Activated CD8-positive, alpha-beta T cell treated with anti-CD3 and anti-CD28 coated beads, Interleukin-2, amount 10 ng/mL, durations not matched to agents 7 days and 5 days (primary cell): ENCODE measurements around the gene MTMR2. TPM values are rescaled to one million over a fixed set of nuclear protein-coding genes. Genes with fewer than 3 reads are reported as not detected.
A peak's percentile ranks its signal among the peaks of the same experiment; 100 is the strongest.

Source experiments
- ATAC-seq: fragments of 150-1000 bp; cut with Tn5 transposase; one replicate; pipeline ENCODE4 v1.10.0; 2021; ENCODE audit warnings: moderate library complexity
- CTCF ChIA-PET: fragments of 350-600 bp; sonication (Branson Sonifier 250); formaldehyde crosslinking; loops from one replicate; lab custom pipeline; 2021; ENCODE audit warnings: antibody characterized with exemption; lab: Charles Lee
- POLR2A ChIA-PET: fragments of 350-600 bp; sonication (Branson Sonifier 250); formaldehyde crosslinking; loops from one replicate; lab custom pipeline; 2021; ENCODE audit warnings: antibody characterized with exemption; lab: Charles Lee
- DNase-seq: peaks from one replicate; pipeline ENCODE4 v3.0.0-alpha.2; 2020
- H3K27ac Mint-ChIP-seq: one replicate; pipeline ENCODE4 v1.8.0; 2021; ENCODE audit warnings: mild to moderate bottlenecking, mixed read lengths
- H3K27me3 Mint-ChIP-seq: one replicate; pipeline ENCODE4 v1.8.0; 2021; ENCODE audit warnings: low read depth, mixed read lengths
- H3K36me3 Mint-ChIP-seq: one replicate; pipeline ENCODE4 v1.8.0; 2021; ENCODE audit warnings: low read depth, mixed read lengths
- H3K4me1 Mint-ChIP-seq: one replicate; pipeline ENCODE4 v1.8.0; 2021; ENCODE audit warnings: low read depth, mixed read lengths
- H3K4me3 Mint-ChIP-seq: one replicate; pipeline ENCODE4 v1.8.0; 2021; ENCODE audit warnings: mild to moderate bottlenecking, mixed read lengths
- H3K9me3 Mint-ChIP-seq: one replicate; pipeline ENCODE4 v1.8.0; 2022; ENCODE audit warnings: mixed read lengths; ENCODE audit not compliant: insufficient read depth
- total RNA-seq, 2 experiments: library from RNA; stranded (reverse); gene quantifications; one replicate each; pipeline ENCODE4 v1.2.3, GENCODE V29; 2021

MTMR2 gene
- total RNA-seq, 2 experiments from 2014 or later, result 27.9 to 29.5 TPM

GRCh38 chr11:95791709-95792033 is 132.2 kb downstream of the MTMR2 start:
- H3K9me3 Mint-ChIP-seq, result no peaks in the 10 kb centered on the region
- no peaks in the 10 kb centered on the region for H3K27me3 Mint-ChIP-seq
- H3K27ac Mint-ChIP-seq, result peak overlapping the region; percentile 100
- H3K4me1 Mint-ChIP-seq, result peaks cover 49% of the 10 kb centered on the region
- DNase-seq (no peak), ATAC-seq (no peak)
- ChIA-PET POLR2A (interaction anchor here (1.5 to 5.0 kb wide), 8 partner anchors 9 to 723 kb away, joined by 3 to 42 read pairs (median 20); partner anchors contain the start of genes CCDC82, ENDOD1, JRKL and MAML2), CTCF (interaction anchor here (0.8 to 5.8 kb wide), 10 partner anchors 8 to 639 kb away, joined by 3 to 64 read pairs (median 5); partner anchors contain the start of genes CCDC82, JRKL and MAML2)
- peak overlapping the region; percentile 99 for H3K4me3 Mint-ChIP-seq
- H3K36me3 Mint-ChIP-seq, result peaks cover 50% of the 10 kb centered on the region

- peaks cover 54% of the 10 kb centered on the region for H3K36me3 Mint-ChIP-seq
- peak; percentile 78 for DNase-seq
- H3K4me3 Mint-ChIP-seq, result peak overlapping the region; percentile 99
- peaks cover 51% of the 10 kb centered on the region for H3K4me1 Mint-ChIP-seq
- H3K27ac Mint-ChIP-seq, result peak overlapping the region; percentile 100
- ChIA-PET CTCF (interaction anchor here (0.7 to 5.8 kb wide), 15 partner anchors 9 to 818 kb away, joined by 3 to 64 read pairs (median 5); partner anchors contain the start of genes CCDC82, CWC15, JRKL and KDM4D), POLR2A (interaction anchor here (0.6 to 5.0 kb wide), 22 partner anchors 10 to 818 kb away, joined by 3 to 42 read pairs (median 5); partner anchors contain the start of genes CCDC82, CWC15, ENDOD1 and JRKL)
- no peak for ATAC-seq
- no peaks in the 10 kb centered on the region for H3K9me3 Mint-ChIP-seq
- no peaks in the 10 kb centered on the region for H3K27me3 Mint-ChIP-seq
These were observed 132.8 kb downstream of the MTMR2 start for GRCh38 chr11:95790933-95791708.

- no peaks in the 10 kb centered on the region for H3K9me3 Mint-ChIP-seq
- DNase-seq (peak; percentile 97), ATAC-seq (peak; percentile 69)
- no peaks in the 10 kb centered on the region for H3K27me3 Mint-ChIP-seq
- H3K4me1 Mint-ChIP-seq, result peaks cover 55% of the 10 kb centered on the region
- peaks cover 56% of the 10 kb centered on the region for H3K36me3 Mint-ChIP-seq
- peak within 1 kb of the TSS; percentile 100 for H3K27ac Mint-ChIP-seq
- POLR2A ChIA-PET, result interaction anchor here (0.5 to 5.0 kb wide), 37 partner anchors 10 to 817 kb away, joined by 3 to 42 read pairs (median 4); partner anchors contain the start of genes CCDC82, CWC15, ENDOD1 and JRKL
- CTCF ChIA-PET, result interaction anchor here (0.7 to 5.8 kb wide), 15 partner anchors 10 to 817 kb away, joined by 3 to 64 read pairs (median 6); partner anchors contain the start of genes CWC15, KDM4D, MAML2 and SESN3
- peak within 1 kb of the TSS; percentile 99 for H3K4me3 Mint-ChIP-seq
These were observed 133.6 kb downstream of the MTMR2 start, which contains the start of gene CEP57 for GRCh38 chr11:95790123-95790932. CEP57 (plus strand) TSS chr11:95790498; CDS start chr11:95790699, 201 bp downstream.

GRCh38 chr11:95789506-95790122 is 134.3 kb downstream of the MTMR2 start, which contains the start of gene FAM76B:
FAM76B (minus strand) TSS chr11:95789782; CDS start chr11:95789478, 304 bp downstream.
- H3K27ac Mint-ChIP-seq, result peak within 1 kb of the TSS; percentile 100
- H3K4me1 Mint-ChIP-seq, result peaks cover 58% of the 10 kb centered on the region
- POLR2A ChIA-PET, result interaction anchor here (0.5 to 5.0 kb wide), 31 partner anchors 10 to 816 kb away, joined by 3 to 42 read pairs (median 5); partner anchors contain the start of genes CCDC82, CWC15, ENDOD1 and JRKL
- peaks cover 58% of the 10 kb centered on the region for H3K36me3 Mint-ChIP-seq
- CTCF ChIA-PET, result interaction anchor here (0.8 to 5.8 kb wide), 13 partner anchors 9 to 816 kb away, joined by 3 to 64 read pairs (median 5); partner anchors contain the start of genes CWC15, KDM4D, SESN3 and SRSF8
- H3K4me3 Mint-ChIP-seq, result peak within 1 kb of the TSS; percentile 99
- ATAC-seq (peak; percentile 76), DNase-seq (peak; percentile 99)
- no peaks in the 10 kb centered on the region for H3K9me3 Mint-ChIP-seq
- H3K27me3 Mint-ChIP-seq, result no peaks in the 10 kb centered on the region

- ChIA-PET POLR2A (interaction anchor here (0.6 to 5.0 kb wide), 26 partner anchors 9 to 1885 kb away, joined by 3 to 42 read pairs (median 5); partner anchors contain the start of genes CCDC82, CWC15, ENDOD1 and JRKL), CTCF (interaction anchor here (0.8 to 5.8 kb wide), 11 partner anchors 8 to 721 kb away, joined by 3 to 64 read pairs (median 5); partner anchors contain the start of genes MAML2, SESN3 and SRSF8)
- Mint-ChIP-seq H3K4me3 (peak overlapping the region; percentile 99), H3K27ac (peak overlapping the region; percentile 100), H3K4me1 (peaks cover 57% of the 10 kb centered on the region), H3K36me3 (peaks cover 62% of the 10 kb centered on the region), H3K9me3 (no peaks in the 10 kb centered on the region), H3K27me3 (no peaks in the 10 kb centered on the region)
- DNase-seq, result peak; percentile 57
- ATAC-seq, result no peak
These were observed 134.9 kb downstream of the MTMR2 start for GRCh38 chr11:95788921-95789505.

Other genes with a start within 250 kb of the MTMR2 start
- gene FAM76B, start 134.3 kb downstream of the MTMR2 start, total RNA-seq, result 10 to 100 TPM; 42.1 to 43.7 TPM
- gene CEP57, start 133.6 kb downstream of the MTMR2 start, total RNA-seq, result 10 to 100 TPM; 85.4 to 86.6 TPM